GM03348 (cell line): ENCODE measurements around the gene TBL1XR1.
"Not testable (repeated sequence)": the region's sequence is repeated elsewhere in the genome, so short reads cannot be mapped to it uniquely, and the experiment has no call there.

Experiments used
- DNase-seq: peaks from one replicate; pipeline ENCODE4 v3.0.0; 2012; ENCODE audit warnings: low spot score

Gene TBL1XR1

GRCh38 chr3:177181418-177181817 lies 15.9 kb downstream of the TBL1XR1 start:
- no peak for DNase-seq

DNA sequence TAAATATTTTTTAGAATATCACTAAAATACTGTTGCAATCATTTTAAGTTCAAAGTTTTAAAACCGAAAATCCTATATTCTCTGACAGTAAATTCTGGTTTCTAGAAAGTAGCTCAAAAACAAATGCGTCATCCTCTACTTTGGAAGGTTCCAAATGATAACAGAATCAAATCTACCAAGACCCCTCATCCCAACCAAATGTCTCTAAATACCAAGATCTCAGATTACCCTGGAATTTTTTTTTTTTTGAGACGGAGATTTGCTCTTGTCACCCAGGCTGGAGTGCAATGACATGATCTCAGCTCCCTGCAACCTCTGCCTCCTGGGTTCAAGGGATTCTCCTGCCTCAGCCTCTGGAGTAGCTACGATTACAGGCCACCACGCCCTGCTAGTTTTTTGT lies 16.8 kb downstream of the TBL1XR1 start:
- DNase-seq: no peak

DNA sequence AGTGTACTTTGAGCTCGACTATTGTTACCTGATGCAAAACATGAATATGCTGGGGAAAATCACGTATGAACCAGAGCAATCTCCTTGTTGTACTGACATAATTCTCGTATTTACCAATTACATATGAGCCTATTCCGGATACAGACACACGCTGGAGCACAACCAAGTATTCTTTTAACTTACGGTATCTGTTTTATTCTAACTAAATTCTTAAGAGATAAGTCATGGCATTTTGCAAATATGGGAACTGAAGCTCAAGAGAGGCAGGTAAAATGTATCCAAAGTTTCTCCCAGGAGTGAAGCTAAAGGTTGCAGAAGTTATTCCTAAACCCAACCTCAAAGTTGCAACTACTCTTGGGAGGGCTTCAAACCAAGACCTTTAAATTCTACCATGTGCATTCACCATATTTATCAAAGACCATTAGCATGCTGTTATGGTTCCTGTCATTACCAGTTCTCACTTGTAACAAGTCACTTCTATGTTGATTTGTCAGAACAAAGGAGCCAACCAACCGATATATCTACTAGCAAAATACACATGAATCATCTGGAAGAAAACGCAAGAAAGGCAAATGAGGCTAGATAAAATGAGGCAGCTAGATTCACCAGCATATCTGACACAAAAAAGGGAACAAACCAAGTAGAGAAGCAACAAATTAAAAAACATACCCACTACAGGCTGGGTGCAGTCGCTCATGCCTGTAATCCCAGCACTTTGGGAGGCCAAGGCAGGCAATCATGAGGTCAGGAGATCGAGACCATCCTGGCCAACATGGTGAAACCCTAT lies 17.8 kb downstream of the TBL1XR1 start:
- DNase-seq: no peak

DNA sequence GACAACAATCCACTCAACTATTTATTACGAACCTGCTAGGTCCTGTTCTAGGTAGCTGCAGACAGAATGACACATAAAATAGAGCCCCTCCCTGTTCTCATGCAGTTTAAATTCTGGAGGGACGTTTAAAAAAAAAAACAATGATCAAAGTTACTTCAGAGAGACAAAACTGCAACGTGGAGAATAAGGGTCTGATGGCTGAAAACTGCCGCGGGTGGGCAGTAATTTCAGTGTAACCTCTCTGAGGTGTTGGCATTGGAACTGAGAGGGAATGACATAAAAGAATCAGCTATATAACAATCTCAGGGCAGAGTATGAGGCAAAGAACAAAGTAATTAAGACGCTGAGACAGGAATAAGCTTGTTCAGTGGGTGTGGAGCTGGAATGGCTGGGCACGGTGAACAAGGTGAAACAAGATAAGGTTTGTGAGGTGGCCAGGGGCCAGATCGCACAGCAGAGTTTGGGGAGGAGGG lies 19.5 kb downstream of the TBL1XR1 start:
- no peak for DNase-seq

DNA sequence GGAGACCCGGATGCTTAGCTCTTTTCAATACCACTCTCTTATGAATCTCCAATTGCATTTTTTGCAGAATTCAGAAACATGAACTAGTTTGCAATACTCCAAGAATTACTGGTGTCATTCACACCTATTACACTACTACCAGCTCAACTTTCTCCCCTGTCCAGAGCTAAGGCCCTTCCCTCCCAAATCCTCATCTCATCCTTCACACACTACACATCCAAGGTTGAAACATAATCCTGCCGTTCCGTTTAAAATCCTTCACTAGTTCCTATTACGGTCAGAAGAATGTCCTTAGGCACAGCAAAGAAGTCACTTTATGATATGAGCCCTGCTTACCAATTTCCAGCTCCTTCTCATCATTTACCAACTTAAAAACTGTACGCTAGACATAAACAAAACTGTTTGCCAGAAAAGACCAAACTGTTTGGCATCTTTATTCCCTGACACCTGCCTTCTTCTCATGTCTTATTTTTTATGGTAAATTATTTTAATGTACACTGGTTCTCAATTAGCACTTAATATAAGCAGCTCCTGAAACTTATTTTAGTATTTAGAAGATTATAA lies 22.6 kb downstream of the TBL1XR1 start:
- no peak for DNase-seq

- no peak for DNase-seq
Observed at GRCh38 chr3:177169936-177170722, 27.2 kb downstream of the TBL1XR1 start.

DNA sequence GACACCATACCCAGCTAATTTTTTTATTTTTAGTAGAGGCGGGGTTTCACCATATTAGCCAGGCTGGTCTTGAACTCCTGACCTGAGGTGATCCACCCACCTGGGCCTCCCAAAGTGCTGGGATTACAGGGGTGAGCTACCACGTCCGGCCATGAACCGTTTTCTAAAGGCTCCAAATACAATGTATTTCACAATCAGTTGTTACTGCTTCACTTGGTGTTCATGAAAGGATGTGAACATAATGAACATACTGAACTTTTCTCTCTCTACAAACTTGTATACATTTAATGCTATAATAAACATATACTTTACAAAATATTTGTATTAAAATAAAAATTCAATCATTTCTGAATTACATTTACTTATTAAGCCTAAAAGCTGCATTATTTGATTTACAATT lies 28.9 kb downstream of the TBL1XR1 start:
- no peak for DNase-seq

DNA sequence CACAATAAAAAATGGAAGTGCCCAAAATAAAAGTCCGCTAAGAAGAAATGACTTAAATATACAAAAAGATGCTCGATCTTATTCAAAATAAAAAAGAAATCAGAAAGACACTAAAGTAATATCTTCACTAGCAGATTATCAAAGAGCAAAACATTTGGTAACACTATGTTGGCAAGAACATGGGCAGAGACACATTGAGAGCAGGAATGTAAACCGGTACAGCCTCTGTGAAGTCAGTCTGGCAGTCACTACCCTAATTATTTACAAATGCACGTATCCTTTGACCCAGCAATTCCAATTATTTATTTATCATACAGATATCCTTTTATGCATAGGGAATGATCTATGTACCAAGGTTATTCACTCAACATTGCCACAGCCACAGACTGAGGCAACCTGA lies 34.5 kb downstream of the TBL1XR1 start:
- no peak for DNase-seq

DNA sequence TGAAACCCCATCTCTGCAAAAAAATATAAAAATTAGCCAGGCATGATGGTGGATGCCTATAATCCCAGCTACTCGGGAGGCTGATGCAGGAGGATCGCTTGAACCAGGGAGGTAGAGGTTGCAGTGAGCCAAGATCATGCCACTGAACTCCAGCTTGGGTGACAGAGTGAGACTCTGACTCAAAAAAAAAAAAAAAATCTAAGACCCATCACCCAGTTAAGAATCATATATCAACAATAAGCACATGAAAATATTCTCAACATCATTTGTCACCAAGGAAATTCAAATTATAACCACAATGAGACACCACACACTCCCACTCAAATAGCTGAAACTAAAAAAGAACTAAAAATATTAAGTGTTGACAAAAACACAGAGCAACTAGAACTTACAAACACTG lies 35.7 kb downstream of the TBL1XR1 start:
- not testable (repeated sequence) for DNase-seq

- DNase-seq: no peak
Observed at GRCh38 chr3:177158461-177158860, 38.8 kb downstream of the TBL1XR1 start.

DNA sequence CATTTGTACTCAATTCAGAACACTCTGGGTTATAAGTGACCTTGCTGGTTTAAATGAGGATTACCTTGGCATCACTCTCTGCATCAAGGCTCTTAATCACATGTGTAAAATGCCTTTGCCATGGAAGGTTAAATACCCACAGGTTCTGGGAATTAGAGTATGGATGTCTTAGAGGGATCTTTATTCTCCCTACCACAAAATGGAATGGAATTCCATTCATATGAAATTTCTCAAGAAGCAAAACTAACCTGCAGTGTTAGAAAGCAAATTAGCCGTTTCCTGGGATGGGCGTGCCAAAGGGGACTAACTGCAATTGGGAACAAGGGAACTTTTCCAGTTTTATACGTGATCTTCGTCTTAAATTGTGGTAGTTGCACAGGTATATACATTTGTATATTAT lies 39.8 kb downstream of the TBL1XR1 start:
- no peak for DNase-seq

DNA sequence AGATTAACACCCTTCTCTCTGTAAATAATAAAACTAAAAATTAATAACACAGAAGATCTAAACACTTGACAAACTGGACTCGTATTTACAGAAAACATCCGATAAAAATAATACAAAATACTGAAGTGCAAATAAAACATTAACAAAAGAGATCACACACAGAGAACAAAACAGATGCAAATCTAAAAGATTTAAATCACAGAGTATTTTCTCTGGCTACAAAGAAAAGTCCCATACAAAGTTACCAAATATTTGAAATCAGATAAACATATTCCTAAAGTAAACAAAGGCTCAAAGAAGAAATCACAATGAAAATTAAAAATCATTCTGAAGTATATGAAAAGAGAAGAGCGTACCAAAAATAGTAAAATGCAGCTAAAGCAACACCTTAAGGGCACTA lies 42.5 kb downstream of the TBL1XR1 start:
- DNase-seq: no peak

DNA sequence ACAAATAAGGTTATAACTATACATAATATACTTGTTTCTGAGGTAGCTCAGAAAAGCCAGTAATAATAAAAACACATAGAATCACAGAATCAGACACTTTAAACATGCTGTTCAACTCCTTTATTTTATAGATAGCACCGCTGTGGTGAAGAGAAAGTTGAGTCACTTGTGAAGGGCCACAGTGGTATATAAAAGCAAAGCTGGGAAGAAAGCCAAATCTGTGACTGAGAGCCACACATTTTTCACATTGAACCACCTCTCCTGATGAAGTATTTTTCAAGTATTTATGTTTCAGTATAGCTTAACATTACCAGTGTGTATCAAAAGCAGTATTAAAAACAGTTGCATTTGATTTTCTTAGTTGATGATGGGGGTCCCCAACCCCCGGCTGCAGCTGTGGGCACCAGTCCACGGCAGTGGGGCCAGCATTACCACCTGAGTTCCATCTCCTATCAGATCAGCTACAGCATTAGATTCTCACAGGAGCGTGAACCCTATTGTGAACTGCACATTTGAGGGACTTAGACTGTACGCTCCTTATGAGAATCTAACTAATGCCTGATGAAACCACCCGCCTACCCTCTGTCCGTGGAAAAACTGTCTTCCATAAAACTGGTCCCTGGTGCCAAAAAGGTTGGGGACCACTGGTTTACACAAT lies 46.2 kb downstream of the TBL1XR1 start:
- DNase-seq: peak; percentile 32

- peak; percentile 28 for DNase-seq
Observed at GRCh38 chr3:177150218-177150916, 46.9 kb downstream of the TBL1XR1 start.

DNA sequence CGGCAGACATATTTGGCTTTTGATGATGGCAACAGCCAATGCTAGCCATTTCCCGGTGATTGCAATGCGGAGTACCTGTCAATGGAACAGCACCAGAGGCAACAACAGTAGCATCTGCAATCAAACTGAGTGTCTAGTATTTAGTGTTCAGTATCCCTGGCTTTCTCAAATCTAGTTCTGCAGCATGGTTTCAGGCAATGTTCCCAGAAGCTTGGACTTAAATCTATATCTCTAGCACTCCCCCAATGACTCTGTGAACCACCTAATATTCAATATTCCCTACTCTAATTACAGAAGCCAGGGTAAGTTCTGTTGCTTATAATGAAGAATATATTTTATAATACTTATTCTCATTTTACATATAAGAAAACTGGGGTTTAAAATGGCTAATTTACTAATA lies 48.2 kb downstream of the TBL1XR1 start:
- DNase-seq: no peak

GRCh38 chr3:177147790-177148189 lies 49.5 kb downstream of the TBL1XR1 start:
- DNase-seq: no peak

DNA sequence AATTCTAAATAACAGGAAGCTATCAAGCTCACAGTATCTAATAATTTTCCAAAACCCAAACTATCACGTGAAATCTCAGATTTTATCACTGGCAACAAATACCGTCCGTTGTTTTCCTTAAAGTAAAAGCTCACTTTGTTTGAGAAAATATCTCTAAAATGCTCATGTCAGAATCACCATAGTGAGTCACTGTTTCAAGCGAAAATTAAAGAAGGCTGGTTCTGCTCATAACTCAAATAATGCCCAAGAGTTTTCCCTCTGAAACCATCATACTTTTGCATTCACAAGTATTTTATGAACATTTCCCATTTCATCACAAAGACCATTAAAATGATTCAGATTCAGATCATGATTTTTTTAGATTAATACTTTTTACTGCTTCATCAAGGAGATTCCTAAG lies 50.6 kb downstream of the TBL1XR1 start:
- DNase-seq: peak; percentile 48

- no peak for DNase-seq
Observed at GRCh38 chr3:177145954-177146353, 51.3 kb downstream of the TBL1XR1 start.

- no peak for DNase-seq
Observed at GRCh38 chr3:177145381-177145780, 51.9 kb downstream of the TBL1XR1 start.

GRCh38 chr3:177144922-177145321 lies 52.4 kb downstream of the TBL1XR1 start:
- DNase-seq: no peak

DNA sequence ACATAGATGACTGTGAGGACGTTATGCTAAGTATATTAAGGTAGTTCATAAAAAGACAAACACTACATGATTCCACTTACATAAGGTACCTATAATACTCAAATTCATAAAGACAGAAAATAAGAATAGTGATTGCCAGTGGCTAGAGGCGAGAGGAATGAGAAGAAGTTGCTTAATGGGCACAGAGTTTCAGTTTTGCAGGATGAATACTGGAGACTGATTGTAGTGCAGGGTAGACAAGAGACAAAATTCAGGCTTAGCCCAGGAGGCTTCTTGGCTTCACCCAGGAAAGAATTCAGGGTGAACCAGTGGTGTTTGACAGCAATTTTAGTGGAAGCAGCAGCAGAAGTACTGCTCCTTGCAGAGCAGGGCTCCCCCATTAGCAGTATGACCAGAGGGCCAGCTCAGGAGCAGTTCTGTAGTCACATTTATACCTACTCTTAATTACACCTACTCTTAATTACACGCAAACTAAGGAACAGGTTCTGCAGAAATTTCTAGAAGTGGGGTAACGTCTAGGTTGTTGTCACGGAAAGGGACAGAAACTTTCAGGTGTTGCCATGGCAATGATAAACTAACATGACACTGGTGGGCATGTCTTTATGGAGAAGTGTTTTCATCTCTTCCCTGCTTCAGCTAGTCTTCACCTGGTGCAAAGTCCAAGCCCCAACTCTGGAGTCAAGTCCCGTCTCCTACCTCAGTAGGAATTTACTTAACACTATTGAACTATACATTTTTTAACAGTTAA lies 55.2 kb downstream of the TBL1XR1 start:
- no peak for DNase-seq
